Measurements from ENCODE around the gene MGLL. TPM values are rescaled to one million over a fixed set of nuclear protein-coding genes. Genes with fewer than 3 reads are reported as not detected.
A peak's percentile ranks its signal among the peaks of the same experiment; 100 is the strongest.

Gene MGLL
- total RNA-seq, 4 donors from 2014 or later: 26.5 to 50.2 (median 43.8) TPM

GRCh38 chr3:127742580-127742979 is 79.7 kb downstream of the MGLL start:
- peak overlapping the region; percentile 36 to 86 (median 78) for H3K27ac ChIP-seq
- TF ChIP-seq CTCF (IDR thresholded peaks at IDR 0.05 in 4 of 5, conservative IDR thresholded peaks at IDR 0.05 in 1 of 5) (no peak), POLR2A (IDR thresholded peaks at IDR 0.05) (no peak)
- no peak overlapping the region for H3K4me3 ChIP-seq
- peaks cover 41 to 43% of the 10 kb centered on the region in 2 donors for H3K4me1 ChIP-seq
- intact Hi-C loops (cut with DNase I; ENCODE audit: low total_unique reads) (no loop called here), in situ Hi-C loops (cut with MboI; ENCODE audit: low sequenced_read_pairs in 4 of 4) (no loop called here)
- ATAC-seq (no peak), DNase-seq (no peak)
- H3K9me3 ChIP-seq: no peaks in the 10 kb centered on the region
- H3K27me3 ChIP-seq: no peaks in the 10 kb centered on the region
- no peaks in the 10 kb centered on the region for H3K36me3 ChIP-seq

GRCh38 chr3:127741690-127742089 is 80.6 kb downstream of the MGLL start:
- Histone ChIP-seq H3K27me3 (no peaks in the 10 kb centered on the region), H3K4me3 (no peak overlapping the region), H3K36me3 (no peaks in the 10 kb centered on the region), H3K9me3 (no peaks in the 10 kb centered on the region), H3K27ac (peak overlapping the region; percentile 53 to 86 (median 78)), H3K4me1 (peaks cover 35 to 42% of the 10 kb centered on the region in 2 donors)
- no peak for DNase-seq
- intact Hi-C loops (cut with DNase I; ENCODE audit: low total_unique reads) (no loop called here), in situ Hi-C loops (cut with MboI; ENCODE audit: low sequenced_read_pairs in 4 of 4) (no loop called here)
- TF ChIP-seq CTCF (IDR thresholded peaks at IDR 0.05 in 4 of 5, conservative IDR thresholded peaks at IDR 0.05 in 1 of 5) (no peak), POLR2A (IDR thresholded peaks at IDR 0.05) (no peak)
- no peak for ATAC-seq

- H3K27ac ChIP-seq: peak overlapping the region; percentile 53 to 86 (median 78)
- H3K4me3 ChIP-seq: no peak overlapping the region
- intact Hi-C loops (cut with DNase I; ENCODE audit: low total_unique reads) (no loop called here), in situ Hi-C loops (cut with MboI; ENCODE audit: low sequenced_read_pairs in 4 of 4) (no loop called here)
- no peaks in the 10 kb centered on the region for H3K36me3 ChIP-seq
- DNase-seq (no peak), ATAC-seq (no peak)
- no peak for TF ChIP-seq POLR2A (IDR thresholded peaks at IDR 0.05)
- TF ChIP-seq CTCF (IDR thresholded peaks at IDR 0.05 in 4 of 5, conservative IDR thresholded peaks at IDR 0.05 in 1 of 5): no peak
- peaks cover 39 to 46% of the 10 kb centered on the region in 2 donors for H3K4me1 ChIP-seq
- H3K9me3 ChIP-seq: no peaks in the 10 kb centered on the region
- H3K27me3 ChIP-seq: no peaks in the 10 kb centered on the region
Measured at GRCh38 chr3:127741246-127741645, 81.1 kb downstream of the MGLL start.

- Histone ChIP-seq H3K27me3 (no peaks in the 10 kb centered on the region), H3K36me3 (no peaks in the 10 kb centered on the region), H3K4me1 (peaks cover 49 to 55% of the 10 kb centered on the region in 2 donors), H3K9me3 (no peaks in the 10 kb centered on the region), H3K27ac (peak overlapping the region; percentile 53 to 86 (median 78)), H3K4me3 (no peak overlapping the region)
- in situ Hi-C loops (cut with MboI; ENCODE audit: low sequenced_read_pairs in 4 of 4) (no loop called here), intact Hi-C loops (cut with DNase I; ENCODE audit: low total_unique reads) (no loop called here)
- peak in 1 of 2 donors; percentile 22 for ATAC-seq
- TF ChIP-seq CTCF (IDR thresholded peaks at IDR 0.05 in 4 of 5, conservative IDR thresholded peaks at IDR 0.05 in 1 of 5): no peak
- no peak for TF ChIP-seq POLR2A (IDR thresholded peaks at IDR 0.05)
- no peak for DNase-seq
Measured at GRCh38 chr3:127740136-127740915, 82.0 kb downstream of the MGLL start.

Measured in gastrocnemius medialis (tissue), 4 donors.